ENCODE measurements around the gene PLXNA3.

PLXNA3 gene

GRCh38 chrX:154526901-154527675, 69.0 kb downstream of the PLXNA3 start:
- no peaks in the 10 kb centered on the region for H3K9me3 ChIP-seq
- H3K27ac ChIP-seq, result peak overlapping the region; percentile 55
- peak; percentile 46 for TF ChIP-seq CTCF (IDR thresholded peaks at IDR 0.05)
- H3K36me3 ChIP-seq, result peaks cover 21% of the 10 kb centered on the region
- H3K27me3 ChIP-seq, result no peaks in the 10 kb centered on the region
- H3K4me3 ChIP-seq (ENCODE audit: low read depth in 1 of 2, low read length in 1 of 2), result peak overlapping the region in 1 of 2 experiments; percentile 44
- H3K4me1 ChIP-seq (ENCODE audit: control insufficient read depth in 1 of 2, insufficient read depth in 1 of 2, low read depth in 1 of 2, low read length in 1 of 2), result peaks cover 10% of the 10 kb centered on the region in 2 experiments

Measured in neutrophil (primary cell).